Gastroesophageal sphincter (tissue), 4 donors: Measurements from ENCODE around the gene PPP2R5E. TPM values are rescaled to one million over a fixed set of nuclear protein-coding genes. Genes with fewer than 3 reads are reported as not detected.

ENCODE experiments used
- ATAC-seq: fragments of 150-250 bp; one replicate; pipeline ENCODE4 v1.9.1; 2016; ENCODE audit warnings: mild to moderate bottlenecking, moderate library complexity
- H3K27ac ChIP-seq, 4 donors: fragments of 200-600 bp; sonication (generic) in 3 of 4; 1 replicate in 3 of 4; 2 replicates in 1 of 4; pipeline ENCODE4 v1.5.1; 2016 to 2019
- H3K27me3 ChIP-seq: fragments of 200-600 bp; sonication (generic); one replicate; pipeline ENCODE4 v1.5.1; 2019
- H3K36me3 ChIP-seq, 2 donors: fragments of 200-600 bp; sonication (generic); one replicate each; pipeline ENCODE4 v1.5.1; 2019; ENCODE audit warnings: control low read depth in 1 of 2
- H3K4me1 ChIP-seq, 3 donors: fragments of 200-600 bp; sonication (generic); 1 replicate in 2 of 3; 2 replicates in 1 of 3; pipeline ENCODE4 v1.5.1; 2016 to 2019; ENCODE audit warnings: control low read depth in 2 of 3
- H3K4me3 ChIP-seq, 2 donors: fragments of 200-600 bp; sonication (generic); one replicate each; pipeline ENCODE4 v1.5.1; 2019; ENCODE audit warnings: mild to moderate bottlenecking in 1 of 2, moderate library complexity in 1 of 2
- H3K9me3 ChIP-seq, 3 donors: fragments of 200-600 bp; sonication (generic); one replicate each; pipeline ENCODE4 v1.5.1; 2017 to 2019; ENCODE audit warnings: control low read depth in 2 of 3
- CTCF ChIP-seq, 4 experiments: fragments of 200-600 bp in 2 of 4; fragments of 450-650 bp in 2 of 4; sonication (generic) in 1 of 4; IDR thresholded peaks; one replicate each; pipeline ENCODE4 v1.5.1; 2017 to 2019; ENCODE audit warnings: antibody characterized with exemption in 4 of 4, mild to moderate bottlenecking in 2 of 4, moderate library complexity in 2 of 4
- EP300 ChIP-seq: sonication (generic); formaldehyde crosslinking; IDR thresholded peaks from one replicate; pipeline ENCODE4 v1.6.1; 2017; ENCODE audit warnings: antibody characterized with exemption, mild to moderate bottlenecking
- POLR2A ChIP-seq, 2 donors: fragments of 450-650 bp; IDR thresholded peaks; one replicate each; pipeline ENCODE4 v1.6.1; 2017; ENCODE audit warnings: antibody characterized with exemption in 2 of 2, mild to moderate bottlenecking in 2 of 2, moderate library complexity in 1 of 2
- POLR2AphosphoS5 ChIP-seq: sonication (generic); formaldehyde crosslinking; IDR thresholded peaks from one replicate; pipeline ENCODE4 v1.6.1; 2017; ENCODE audit warnings: antibody characterized with exemption
- WGBS, 2 donors: methylation state at CpG; one replicate each; pipeline ENCODE4 v1.1.5; 2018; ENCODE audit warnings: low coverage in 1 of 2; 5-methylcytosine and 5-hydroxymethylcytosine counted together
- total RNA-seq, 4 donors: library from RNA; depleted of rRNA; stranded (reverse); fragments of >200 nt; gene quantifications; one replicate each; pipeline ENCODE4 v1.1.0, GENCODE V29; 2016

Gene PPP2R5E
- total RNA-seq, 4 donors from 2014 or later: 32.8 to 38.0 (median 33.7) TPM

- peak; percentile 61 for ATAC-seq
- Histone ChIP-seq H3K27me3 (no peaks in the 10 kb centered on the region), H3K27ac (peak overlapping the region in 1 of 4 donors; percentile 12), H3K9me3 (no peaks in the 10 kb centered on the region), H3K4me3 (no peak overlapping the region), H3K4me1 (peaks cover 10 to 88% (median 13%) of the 10 kb centered on the region in 3 donors), H3K36me3 (no peaks in the 10 kb centered on the region)
- 36 to 47% methylated on average over 3 of the region's 3 CpGs for whole genome bisulfite sequencing, 2 donors
- TF ChIP-seq POLR2AphosphoS5 (peak; percentile 73), POLR2A (IDR thresholded peaks at IDR 0.05) (no peak)
These were observed 72.0 kb downstream of the PPP2R5E start for GRCh38 chr14:63470962-63471793.

- WGBS, 2 donors: 60 to 100% methylated on average over 1 of the region's 1 CpG
- Histone ChIP-seq H3K27ac (no peak overlapping the region), H3K4me1 (peaks cover 10 to 65% (median 16%) of the 10 kb centered on the region in 3 donors), H3K4me3 (no peak overlapping the region), H3K36me3 (no peaks in the 10 kb centered on the region), H3K9me3 (no peaks in the 10 kb centered on the region), H3K27me3 (no peaks in the 10 kb centered on the region)
- ATAC-seq: no peak
- TF ChIP-seq EP300 (no peak), POLR2AphosphoS5 (no peak), POLR2A (IDR thresholded peaks at IDR 0.05) (no peak), CTCF (IDR thresholded peaks at IDR 0.05) (no peak)
These were observed 74.9 kb downstream of the PPP2R5E start for GRCh38 chr14:63468294-63468693.

GRCh38 chr14:63467440-63468072 is 75.6 kb downstream of the PPP2R5E start:
- no peak overlapping the region for H3K27ac ChIP-seq
- no peaks in the 10 kb centered on the region for H3K27me3 ChIP-seq
- H3K4me3 ChIP-seq: no peak overlapping the region
- H3K36me3 ChIP-seq: no peaks in the 10 kb centered on the region
- H3K4me1 ChIP-seq: peaks cover 10 to 58% (median 16%) of the 10 kb centered on the region in 3 donors
- 29% methylated on average over 3 to 4 of the region's 4 CpGs for WGBS, 2 donors
- no peak for ATAC-seq
- TF ChIP-seq POLR2AphosphoS5 (no peak), EP300 (no peak), CTCF (IDR thresholded peaks at IDR 0.05) (no peak), POLR2A (IDR thresholded peaks at IDR 0.05) (no peak)
- H3K9me3 ChIP-seq: no peaks in the 10 kb centered on the region

GRCh38 chr14:63465347-63465746 is 77.8 kb downstream of the PPP2R5E start:
- Histone ChIP-seq H3K9me3 (no peaks in the 10 kb centered on the region), H3K36me3 (no peaks in the 10 kb centered on the region), H3K27me3 (no peaks in the 10 kb centered on the region), H3K4me1 (peaks cover 5 to 48% (median 7%) of the 10 kb centered on the region in 3 donors), H3K27ac (no peak overlapping the region), H3K4me3 (no peak overlapping the region)
- 76 to 83% methylated on average over 8 of the region's 8 CpGs for WGBS, 2 donors
- no peak for ATAC-seq
- TF ChIP-seq CTCF (IDR thresholded peaks at IDR 0.05): no peak
- no peak for TF ChIP-seq EP300
- TF ChIP-seq POLR2A (IDR thresholded peaks at IDR 0.05): no peak
- TF ChIP-seq POLR2AphosphoS5: no peak

- no peak for ATAC-seq
- 39 to 49% methylated on average over 4 of the region's 4 CpGs for WGBS, 2 donors
- Histone ChIP-seq H3K4me1 (peaks cover 5 to 56% (median 14%) of the 10 kb centered on the region in 3 donors), H3K27me3 (no peaks in the 10 kb centered on the region), H3K4me3 (no peak overlapping the region), H3K9me3 (no peaks in the 10 kb centered on the region), H3K27ac (peak overlapping the region in 1 of 4 donors; percentile 56), H3K36me3 (no peaks in the 10 kb centered on the region)
- TF ChIP-seq POLR2AphosphoS5: no peak
- TF ChIP-seq POLR2A (IDR thresholded peaks at IDR 0.05): no peak
- TF ChIP-seq EP300: no peak
- TF ChIP-seq CTCF (IDR thresholded peaks at IDR 0.05): no peak
These were observed 82.4 kb downstream of the PPP2R5E start for GRCh38 chr14:63460680-63461369.
